ENCODE results near the gene UBAC2. TPM values are rescaled to one million over a fixed set of nuclear protein-coding genes. Genes with fewer than 3 reads are reported as not detected.
A peak's percentile ranks its signal among the peaks of the same experiment; 100 is the strongest.

UBAC2 gene
- total and polyA plus RNA-seq, 7 donors, result 31.8 to 73.9 (median 47.6) TPM

DNA sequence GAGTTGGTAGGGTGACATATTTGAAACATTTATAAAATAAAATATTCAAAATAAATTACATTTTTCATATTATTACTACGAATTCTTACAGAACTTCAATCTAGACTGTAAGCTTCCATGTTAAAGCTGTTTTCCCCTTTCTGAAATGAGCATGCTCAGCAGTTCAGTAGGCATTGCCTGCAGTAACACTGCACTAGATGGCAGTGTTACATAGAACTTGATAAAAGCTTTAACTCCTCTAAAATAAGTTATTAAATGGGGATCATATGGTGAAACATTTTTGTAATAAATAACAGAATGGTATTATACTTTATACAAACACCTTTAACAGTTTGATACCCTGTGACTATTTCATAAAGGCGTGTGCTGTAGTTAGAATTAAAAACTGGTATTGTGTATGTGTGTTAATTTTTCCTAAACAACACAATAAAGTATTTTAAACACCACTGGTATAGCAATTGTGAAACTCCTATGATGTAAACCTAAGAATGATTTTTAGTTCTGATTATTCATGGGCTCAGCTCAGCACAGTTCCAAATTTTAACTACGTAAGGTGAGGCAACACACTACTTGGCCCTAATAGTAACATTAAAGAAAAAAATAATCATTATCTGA, 69.1 kb downstream of the UBAC2 start:
- DNase-seq, result no peak
- Histone ChIP-seq H3K4me3 (no peak overlapping the region), H3K27me3 (no peaks in the 10 kb centered on the region), H3K36me3 (peaks cover 0 to 3% (median 0%) of the 10 kb centered on the region in 4 donors), H3K9me3 (peaks cover 0 to 3% (median 0%) of the 10 kb centered on the region in 4 donors), H3K4me1 (no peaks in the 10 kb centered on the region), H3K27ac (peak overlapping the region in 1 of 4 donors; percentile 22)
- 68 to 80% methylated on average over 3 of the region's 3 CpGs for WGBS, 2 donors
- intact Hi-C loops (cut with DNase I), result loop anchor here (2.0 kb wide), 1 partner anchor 167 kb away; no protein-coding TSS in a partner anchor
- TF ChIP-seq, protein P1, sequence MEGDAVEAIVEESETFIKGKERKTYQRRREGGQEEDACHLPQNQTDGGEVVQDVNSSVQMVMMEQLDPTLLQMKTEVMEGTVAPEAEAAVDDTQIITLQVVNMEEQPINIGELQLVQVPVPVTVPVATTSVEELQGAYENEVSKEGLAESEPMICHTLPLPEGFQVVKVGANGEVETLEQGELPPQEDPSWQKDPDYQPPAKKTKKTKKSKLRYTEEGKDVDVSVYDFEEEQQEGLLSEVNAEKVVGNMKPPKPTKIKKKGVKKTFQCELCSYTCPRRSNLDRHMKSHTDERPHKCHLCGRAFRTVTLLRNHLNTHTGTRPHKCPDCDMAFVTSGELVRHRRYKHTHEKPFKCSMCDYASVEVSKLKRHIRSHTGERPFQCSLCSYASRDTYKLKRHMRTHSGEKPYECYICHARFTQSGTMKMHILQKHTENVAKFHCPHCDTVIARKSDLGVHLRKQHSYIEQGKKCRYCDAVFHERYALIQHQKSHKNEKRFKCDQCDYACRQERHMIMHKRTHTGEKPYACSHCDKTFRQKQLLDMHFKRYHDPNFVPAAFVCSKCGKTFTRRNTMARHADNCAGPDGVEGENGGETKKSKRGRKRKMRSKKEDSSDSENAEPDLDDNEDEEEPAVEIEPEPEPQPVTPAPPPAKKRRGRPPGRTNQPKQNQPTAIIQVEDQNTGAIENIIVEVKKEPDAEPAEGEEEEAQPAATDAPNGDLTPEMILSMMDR (IDR thresholded peaks at IDR 0.05), result peak in 3 of 4 experiments; percentile 24 to 54 (median 27)
- no peak for TF ChIP-seq EP300 (IDR thresholded peaks at IDR 0.05)

DNA sequence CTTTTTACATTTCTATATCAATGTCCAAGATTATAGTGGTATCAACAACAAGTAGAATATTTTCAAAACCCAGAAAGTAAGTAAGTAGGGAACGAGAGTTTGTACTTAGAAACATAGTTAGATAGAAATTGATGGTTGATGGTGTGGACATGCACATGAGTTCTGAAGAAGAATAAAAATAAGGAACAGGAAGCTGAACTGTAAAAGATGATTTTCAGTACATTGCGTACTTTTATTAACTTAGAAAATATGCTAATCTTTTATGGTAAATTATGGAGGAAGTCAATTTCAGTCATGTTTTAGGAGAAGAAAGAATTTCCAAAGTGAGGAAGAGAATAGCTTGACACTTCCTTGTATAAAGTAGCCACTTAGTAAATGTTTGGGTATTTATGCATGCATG, 69.9 kb downstream of the UBAC2 start:
- no peak for DNase-seq
- Histone ChIP-seq H3K36me3 (peaks cover 0 to 3% (median 0%) of the 10 kb centered on the region in 4 donors), H3K4me3 (no peak overlapping the region), H3K27me3 (no peaks in the 10 kb centered on the region), H3K27ac (peak overlapping the region in 2 of 4 donors; percentile 44 to 50), H3K9me3 (peaks cover 0 to 3% (median 0%) of the 10 kb centered on the region in 4 donors), H3K4me1 (no peaks in the 10 kb centered on the region)
- 52 to 91% methylated on average over 2 of the region's 2 CpGs for WGBS, 2 donors
- TF ChIP-seq POLR2AphosphoS5 (IDR thresholded peaks at IDR 0.05) (peak in 1 of 4 donors; percentile 24), EP300 (IDR thresholded peaks at IDR 0.05) (no peak)
- intact Hi-C loops (cut with DNase I), result loop anchor here (2.0 kb wide), 1 partner anchor 166 kb away; no protein-coding TSS in a partner anchor

DNA sequence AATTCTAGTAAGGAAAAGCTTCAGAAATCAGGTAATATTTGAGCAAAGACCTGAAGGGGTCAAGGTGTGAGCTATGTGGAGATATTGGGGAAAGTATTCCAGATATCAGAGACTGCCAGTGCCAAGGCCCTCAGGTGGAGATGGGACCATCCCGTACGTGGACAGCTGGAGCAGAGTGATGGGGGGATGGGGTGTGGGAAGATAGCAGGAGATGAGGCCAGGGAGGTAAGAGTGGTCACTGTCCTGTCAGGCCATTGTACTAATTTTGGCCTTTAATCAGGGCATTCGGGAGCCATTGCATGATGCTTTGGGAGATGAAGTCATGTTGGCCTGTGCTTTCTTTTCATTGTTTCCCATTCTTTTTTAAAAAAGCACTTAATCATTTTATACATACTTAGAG, 70.6 kb downstream of the UBAC2 start:
- peak overlapping the region in 3 of 4 donors; percentile 15 to 50 (median 44) for H3K27ac ChIP-seq
- no peak overlapping the region for H3K4me3 ChIP-seq
- peaks cover 0 to 3% (median 0%) of the 10 kb centered on the region in 4 donors for H3K36me3 ChIP-seq
- no peak for DNase-seq
- intact Hi-C loops (cut with DNase I), result loop anchor here (2.0 kb wide), 1 partner anchor 166 kb away; no protein-coding TSS in a partner anchor
- no peaks in the 10 kb centered on the region for H3K27me3 ChIP-seq
- 90 to 91% methylated on average over 3 of the region's 3 CpGs for WGBS, 2 donors
- no peaks in the 10 kb centered on the region for H3K4me1 ChIP-seq
- TF ChIP-seq POLR2AphosphoS5 (IDR thresholded peaks at IDR 0.05) (no peak), EP300 (IDR thresholded peaks at IDR 0.05) (no peak), POLR2A (IDR thresholded peaks at IDR 0.05) (no peak)
- TF ChIP-seq, protein P1 (IDR thresholded peaks at IDR 0.05), result no peak
- H3K9me3 ChIP-seq, result peaks cover 0 to 3% (median 0%) of the 10 kb centered on the region in 4 donors

DNA sequence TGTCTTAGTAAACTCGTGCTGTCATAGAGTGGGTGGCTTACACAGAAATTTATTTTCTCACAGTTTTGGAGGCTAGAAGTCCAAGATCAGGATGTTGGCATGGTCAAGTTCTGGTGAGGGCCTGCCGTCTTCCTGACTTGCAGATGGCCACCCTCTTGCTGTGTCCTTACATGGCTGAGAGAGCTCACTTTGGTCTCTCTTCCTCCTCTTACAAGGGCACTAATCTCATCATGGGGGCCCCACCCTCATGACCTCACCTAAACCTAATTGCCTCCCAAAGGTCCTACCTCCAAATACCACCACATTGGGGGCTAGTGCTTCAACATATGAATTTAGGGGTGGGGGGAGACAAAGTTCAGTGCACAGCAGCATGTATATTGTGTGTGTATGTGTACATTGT, 71.8 kb downstream of the UBAC2 start:
- Histone ChIP-seq H3K27ac (no peak overlapping the region), H3K36me3 (peaks cover 0 to 3% (median 0%) of the 10 kb centered on the region in 4 donors), H3K4me3 (no peak overlapping the region), H3K4me1 (no peaks in the 10 kb centered on the region), H3K9me3 (peaks cover 0 to 3% (median 0%) of the 10 kb centered on the region in 4 donors), H3K27me3 (no peaks in the 10 kb centered on the region)
- no peak for TF ChIP-seq EP300 (IDR thresholded peaks at IDR 0.05)
- no peak for TF ChIP-seq POLR2AphosphoS5 (IDR thresholded peaks at IDR 0.05)
- no peak for TF ChIP-seq POLR2A (IDR thresholded peaks at IDR 0.05)
- TF ChIP-seq, protein P1 (IDR thresholded peaks at IDR 0.05), result no peak
- no peak for DNase-seq
- intact Hi-C loops (cut with DNase I), result no loop called here
- 97% methylated on average over 2 of the region's 2 CpGs for WGBS, 2 donors

DNA sequence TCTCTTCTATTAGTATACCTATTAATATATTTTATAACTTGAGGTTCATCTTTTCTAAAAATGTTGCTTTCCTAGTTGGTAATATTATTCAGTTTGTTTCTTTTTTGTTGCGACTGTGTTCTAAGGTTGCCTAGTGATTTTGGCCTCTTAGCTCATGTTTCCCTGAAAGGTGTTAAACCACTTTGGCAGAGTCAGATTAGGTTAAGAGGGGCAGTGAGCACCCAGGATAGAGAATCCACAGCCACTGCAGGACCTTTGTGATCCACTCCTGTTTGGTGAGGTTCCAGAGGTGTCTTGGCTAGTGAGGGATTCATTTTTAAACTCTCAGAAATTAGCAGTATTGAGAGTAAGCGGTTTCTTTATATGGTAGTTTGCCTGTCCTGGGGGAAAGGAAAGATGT, 72.5 kb downstream of the UBAC2 start:
- TF ChIP-seq EP300 (IDR thresholded peaks at IDR 0.05) (no peak), POLR2A (IDR thresholded peaks at IDR 0.05) (no peak), POLR2AphosphoS5 (IDR thresholded peaks at IDR 0.05) (no peak)
- TF ChIP-seq, protein P1 (IDR thresholded peaks at IDR 0.05), result no peak
- H3K27ac ChIP-seq, result no peak overlapping the region
- intact Hi-C loops (cut with DNase I), result no loop called here

More for the DNA sequence above, 72.5 kb downstream of the UBAC2 start:
- DNase-seq, result no peak
- Histone ChIP-seq H3K4me1 (no peaks in the 10 kb centered on the region), H3K36me3 (no peaks in the 10 kb centered on the region), H3K9me3 (peaks cover 0 to 3% (median 0%) of the 10 kb centered on the region in 4 donors), H3K4me3 (no peak overlapping the region), H3K27me3 (no peaks in the 10 kb centered on the region)
- WGBS, 2 donors, result 92 to 97% methylated on average over 2 of the region's 2 CpGs

Data from sigmoid colon (tissue), 7 donors.